Lung (tissue), 12 donors: ENCODE results near the gene PLPP3. TPM values are rescaled to one million over a fixed set of nuclear protein-coding genes. Genes with fewer than 3 reads are reported as not detected.
"Not testable (repeated sequence)": the region's sequence is repeated elsewhere in the genome, so short reads cannot be mapped to it uniquely, and the experiment has no call there.

Source experiments
- ATAC-seq: fragments of 200-7000 bp; cut with Tn5 transposase; one replicate; pipeline ENCODE4 v1.9.1; 2020; ENCODE audit warnings: moderate number of reproducible peaks; ENCODE audit not compliant: insufficient read depth, low FRiP score
- DNase-seq, 3 donors: peaks; one replicate each; pipeline ENCODE4 v3.0.0-alpha.2; 2013 to 2017
- H3K27ac ChIP-seq, 2 donors: one replicate each; pipeline ENCODE4 v1.5.1; 2013; ENCODE audit warnings: mild to moderate bottlenecking in 2 of 2, moderate library complexity in 2 of 2, control low read depth in 1 of 2, inconsistent platforms in 1 of 2, low read depth in 1 of 2, low read length in 1 of 2
- H3K27me3 ChIP-seq, 3 donors: one replicate each; pipeline ENCODE4 v1.5.1; 2013; ENCODE audit warnings: low read length in 2 of 3; ENCODE audit not compliant: control insufficient read depth in 3 of 3, insufficient read depth in 3 of 3
- H3K36me3 ChIP-seq, 4 donors: one replicate each; pipeline ENCODE4 v1.5.1; 2013; ENCODE audit warnings: low read length in 4 of 4, mild to moderate bottlenecking in 1 of 4, moderate library complexity in 1 of 4; ENCODE audit not compliant: control insufficient read depth in 4 of 4, insufficient read depth in 4 of 4
- H3K4me1 ChIP-seq, 5 donors: one replicate each; pipeline ENCODE4 v1.5.1; 2013; ENCODE audit warnings: low read length in 5 of 5, mild to moderate bottlenecking in 2 of 5, moderate library complexity in 1 of 5; ENCODE audit not compliant: control insufficient read depth in 5 of 5, insufficient read depth in 5 of 5
- H3K4me3 ChIP-seq: one replicate; pipeline ENCODE4 v1.5.1; 2013; ENCODE audit warnings: mild to moderate bottlenecking, control low read depth, moderate library complexity
- H3K9ac ChIP-seq, 2 donors: one replicate each; pipeline ENCODE4 v1.5.1; 2013; ENCODE audit warnings: low read length in 2 of 2, control low read depth in 1 of 2; ENCODE audit not compliant: insufficient read depth in 1 of 2
- H3K9me3 ChIP-seq, 4 donors: one replicate each; pipeline ENCODE4 v1.5.1; 2013; ENCODE audit warnings: low read length in 3 of 4, mild to moderate bottlenecking in 1 of 4, moderate library complexity in 1 of 4; ENCODE audit not compliant: control insufficient read depth in 4 of 4, insufficient read depth in 3 of 4
- CTCF ChIP-seq: IDR thresholded peaks from 2 replicates; pipeline ENCODE4 v1.5.1; 2012; ENCODE audit warnings: mild to moderate bottlenecking; ENCODE audit errors: control extremely low read depth, extremely low read depth
- WGBS, 2 donors: extraction: QIAGEN DNeasy Blood & Tissue Kit; methylation state at CpG; one replicate each; pipeline ENCODE4 v1.1.7; 2013; 5-methylcytosine and 5-hydroxymethylcytosine counted together
- polyA plus RNA-seq, 2 donors: library from polyadenylated mRNA; stranded (reverse); fragments of 200-250 nt; gene quantifications; one replicate each; pipeline ENCODE4 v1.2.1, GENCODE V29; 2013
- total RNA-seq, 2 donors: library from RNA; depleted of rRNA in 1 of 2; stranded (reverse); fragments of >200 nt in 1 of 2; gene quantifications; one replicate each; pipeline ENCODE4 v1.2.1, GENCODE V29; 2014 to 2021
- donor health status: control.
- donor health status: control.
- donor health status: Bipolar disorder and iron deficiency.
- donor health status: healthy.
- donor health status: DM: yes; HTN: yes; CAD: no.

Gene PLPP3
- total and polyA plus RNA-seq, 4 donors: 8.6 to 121 (median 112) TPM

GRCh38 chr1:56626546-56626945, 47.2 kb upstream of the PLPP3 start:
- H3K27me3 ChIP-seq: peaks cover 0 to 3% (median 0%) of the 10 kb centered on the region in 3 donors
- no peak for DNase-seq

GRCh38 chr1:56625819-56626440, 46.6 kb upstream of the PLPP3 start:
- no peak overlapping the region for H3K4me3 ChIP-seq
- DNase-seq (no peak), ATAC-seq (no peak)
- no peak for TF ChIP-seq CTCF
- H3K9ac ChIP-seq: no peak overlapping the region
- no peaks in the 10 kb centered on the region for H3K4me1 ChIP-seq
- 49 to 53% methylated on average over 5 of the region's 5 CpGs for WGBS, 2 donors
- H3K9me3 ChIP-seq: no peaks in the 10 kb centered on the region
- H3K27me3 ChIP-seq: peaks cover 0 to 3% (median 0%) of the 10 kb centered on the region in 3 donors
- no peaks in the 10 kb centered on the region for H3K36me3 ChIP-seq
- no peak overlapping the region for H3K27ac ChIP-seq

More at GRCh38 chr1:56626546-56626945, 47.2 kb upstream of the PLPP3 start:
- Histone ChIP-seq H3K36me3 (no peaks in the 10 kb centered on the region), H3K4me3 (no peak overlapping the region), H3K27ac (no peak overlapping the region), H3K9me3 (no peaks in the 10 kb centered on the region), H3K4me1 (no peaks in the 10 kb centered on the region), H3K9ac (no peak overlapping the region)
- no peak for ATAC-seq
- no peak for TF ChIP-seq CTCF

- Histone ChIP-seq H3K9ac (no peak overlapping the region), H3K4me1 (no peaks in the 10 kb centered on the region), H3K9me3 (no peaks in the 10 kb centered on the region), H3K27me3 (peaks cover 0 to 2% (median 0%) of the 10 kb centered on the region in 3 donors), H3K36me3 (no peaks in the 10 kb centered on the region), H3K27ac (no peak overlapping the region), H3K4me3 (no peak overlapping the region)
- DNase-seq: no peak
- ATAC-seq: no peak
- WGBS, 2 donors: 86 to 93% methylated on average over 2 of the region's 2 CpGs
- no peak for TF ChIP-seq CTCF
These were observed 37.8 kb upstream of the PLPP3 start for GRCh38 chr1:56617141-56617540.

GRCh38 chr1:56610770-56611169, 31.4 kb upstream of the PLPP3 start:
- not testable (repeated sequence) for H3K9me3 ChIP-seq, H3K4me1 ChIP-seq

GRCh38 chr1:56610097-56610496, 30.7 kb upstream of the PLPP3 start:
- not testable (repeated sequence) for H3K27me3 ChIP-seq, H3K9me3 ChIP-seq
- WGBS, 2 donors: 51 to 70% methylated on average over 2 of the region's 2 CpGs

More at GRCh38 chr1:56610770-56611169, 31.4 kb upstream of the PLPP3 start:
- WGBS, 2 donors: 91 to 96% methylated on average over 6 of the region's 6 CpGs
- not testable (repeated sequence) for H3K36me3 ChIP-seq, H3K27me3 ChIP-seq, ATAC-seq, H3K27ac ChIP-seq, H3K4me3 ChIP-seq, H3K9ac ChIP-seq, DNase-seq

GRCh38 chr1:56595397-56596191, 16.2 kb upstream of the PLPP3 start:
- H3K36me3 ChIP-seq, H3K4me3 ChIP-seq, H3K27ac ChIP-seq, ATAC-seq, H3K9ac ChIP-seq, H3K27me3 ChIP-seq, H3K9me3 ChIP-seq, DNase-seq, H3K4me1 ChIP-seq: not testable (repeated sequence)
- WGBS, 2 donors: 95 to 96% methylated on average over 5 of the region's 5 CpGs

More at GRCh38 chr1:56610097-56610496, 30.7 kb upstream of the PLPP3 start:
- not testable (repeated sequence) for H3K27ac ChIP-seq, H3K9ac ChIP-seq, H3K36me3 ChIP-seq, ATAC-seq, H3K4me3 ChIP-seq, H3K4me1 ChIP-seq, DNase-seq
